Neuronal stem cell (in vitro differentiated cells): ENCODE data around the gene RTEL1.

Experiments used
- DNase-seq: peaks from one replicate; pipeline ENCODE4 v3.0.0-alpha.2; 2013; ENCODE audit warnings: low spot score
- H2AFZ ChIP-seq: one replicate; pipeline ENCODE4 v1.6.1; 2013; ENCODE audit warnings: mild to moderate bottlenecking, low read length, inconsistent platforms
- H2AK5ac ChIP-seq: 2 replicates; pipeline ENCODE4 v1.6.1; 2013; ENCODE audit warnings: low read depth, mild to moderate bottlenecking, inconsistent platforms, low read length, moderate library complexity, mixed read lengths
- H2BK120ac ChIP-seq: 2 replicates; pipeline ENCODE4 v1.6.1; 2013; ENCODE audit warnings: low read depth, mild to moderate bottlenecking, inconsistent platforms, low read length, moderate library complexity, mixed read lengths
- H2BK12ac ChIP-seq: one replicate; pipeline ENCODE4 v1.6.1; 2013; ENCODE audit warnings: low read length, inconsistent platforms
- H2BK15ac ChIP-seq: 2 replicates; pipeline ENCODE4 v1.6.1; 2013; ENCODE audit warnings: mild to moderate bottlenecking, low read length, inconsistent platforms, mixed read lengths
- H2BK5ac ChIP-seq: one replicate; pipeline ENCODE4 v1.6.1; 2013; ENCODE audit warnings: inconsistent platforms, mild to moderate bottlenecking, low read length, moderate library complexity
- H3K14ac ChIP-seq: one replicate; pipeline ENCODE4 v1.6.1; 2013; ENCODE audit warnings: low read length, inconsistent platforms
- H3K18ac ChIP-seq: 2 replicates; pipeline ENCODE4 v1.6.1; 2013; ENCODE audit warnings: low read length, inconsistent platforms
- H3K23ac ChIP-seq: 2 replicates; pipeline ENCODE4 v1.6.1; 2013; ENCODE audit warnings: low read depth, mild to moderate bottlenecking, mixed read lengths, low read length, inconsistent platforms; ENCODE audit not compliant: poor library complexity
- H3K27ac ChIP-seq: replicated peaks from 3 replicates; pipeline ENCODE4 v1.5.1; 2013; ENCODE audit warnings: low read length, inconsistent platforms
- H3K27me3 ChIP-seq, 3 experiments: 2 replicates each; pipeline ENCODE4 v1.6.1; 2013; ENCODE audit warnings: low read length in 3 of 3, mild to moderate bottlenecking in 2 of 3, inconsistent platforms in 1 of 3, low read depth in 1 of 3, mixed read lengths in 1 of 3, moderate library complexity in 1 of 3; ENCODE audit not compliant: control insufficient read depth in 3 of 3, insufficient read depth in 3 of 3
- H3K36me3 ChIP-seq, 2 donors: replicated peaks in 1 of 2; 2 replicates each; pipeline ENCODE4 v1.6.1; 2013; ENCODE audit warnings: low read length in 2 of 2; ENCODE audit not compliant: control insufficient read depth in 2 of 2, insufficient read depth in 2 of 2
- H3K4ac ChIP-seq: 2 replicates; pipeline ENCODE4 v1.6.1; 2013; ENCODE audit warnings: inconsistent platforms, mild to moderate bottlenecking, low read length, moderate library complexity
- H3K4me1 ChIP-seq, 2 donors: 1 replicate in 1 of 2; 2 replicates in 1 of 2; pipeline ENCODE4 v1.6.1; 2013; ENCODE audit warnings: low read length in 2 of 2, low read depth in 1 of 2; ENCODE audit not compliant: control insufficient read depth in 2 of 2, insufficient read depth in 1 of 2
- H3K4me2 ChIP-seq: one replicate; pipeline ENCODE4 v1.6.1; 2013; ENCODE audit warnings: mild to moderate bottlenecking, low read length, inconsistent platforms; ENCODE audit not compliant: insufficient read depth, poor library complexity, severe bottlenecking
- H3K4me3 ChIP-seq, 2 donors: 2 replicates each; pipeline ENCODE4 v1.5.1; 2013; ENCODE audit warnings: low read length in 2 of 2, mild to moderate bottlenecking in 2 of 2, inconsistent platforms in 1 of 2, moderate library complexity in 1 of 2
- H3K79me1 ChIP-seq: one replicate; pipeline ENCODE4 v1.6.1; 2013; ENCODE audit warnings: low read depth, mild to moderate bottlenecking, inconsistent platforms, low read length, moderate library complexity
- H3K9ac ChIP-seq: one replicate; pipeline ENCODE4 v1.6.1; 2013; ENCODE audit warnings: mild to moderate bottlenecking, low read depth, low read length, inconsistent platforms; ENCODE audit not compliant: poor library complexity
- H3K9me3 ChIP-seq, 2 donors: replicated peaks in 1 of 2; 2 replicates each; pipeline versions ENCODE3 to v1.6.1; 2013; ENCODE audit warnings: low read length in 2 of 2, mild to moderate bottlenecking in 2 of 2, inconsistent platforms in 1 of 2, low read depth in 1 of 2, mixed read lengths in 1 of 2, moderate library complexity in 1 of 2; ENCODE audit not compliant: control insufficient read depth in 2 of 2, insufficient read depth in 1 of 2
- H4K8ac ChIP-seq: one replicate; pipeline ENCODE4 v1.6.1; 2013; ENCODE audit warnings: low read depth, mild to moderate bottlenecking, inconsistent platforms, low read length, moderate library complexity
- H4K91ac ChIP-seq: one replicate; pipeline ENCODE4 v1.6.1; 2013; ENCODE audit warnings: low read length, low read depth, mild to moderate bottlenecking, inconsistent platforms; ENCODE audit not compliant: poor library complexity
- WGBS, 2 donors: extraction: QIAGEN DNeasy Blood & Tissue Kit; methylation state at CpG; one replicate each; pipeline ENCODE4 v1.1.7; 2013; ENCODE audit warnings: missing lambda C conversion rate in 2 of 2, mixed read lengths in 1 of 2; ENCODE audit not compliant: insufficient read length in 2 of 2, insufficient replicate concordance in 1 of 2; ENCODE audit errors: extremely low coverage in 2 of 2; 5-methylcytosine and 5-hydroxymethylcytosine counted together

RTEL1 gene

DNA sequence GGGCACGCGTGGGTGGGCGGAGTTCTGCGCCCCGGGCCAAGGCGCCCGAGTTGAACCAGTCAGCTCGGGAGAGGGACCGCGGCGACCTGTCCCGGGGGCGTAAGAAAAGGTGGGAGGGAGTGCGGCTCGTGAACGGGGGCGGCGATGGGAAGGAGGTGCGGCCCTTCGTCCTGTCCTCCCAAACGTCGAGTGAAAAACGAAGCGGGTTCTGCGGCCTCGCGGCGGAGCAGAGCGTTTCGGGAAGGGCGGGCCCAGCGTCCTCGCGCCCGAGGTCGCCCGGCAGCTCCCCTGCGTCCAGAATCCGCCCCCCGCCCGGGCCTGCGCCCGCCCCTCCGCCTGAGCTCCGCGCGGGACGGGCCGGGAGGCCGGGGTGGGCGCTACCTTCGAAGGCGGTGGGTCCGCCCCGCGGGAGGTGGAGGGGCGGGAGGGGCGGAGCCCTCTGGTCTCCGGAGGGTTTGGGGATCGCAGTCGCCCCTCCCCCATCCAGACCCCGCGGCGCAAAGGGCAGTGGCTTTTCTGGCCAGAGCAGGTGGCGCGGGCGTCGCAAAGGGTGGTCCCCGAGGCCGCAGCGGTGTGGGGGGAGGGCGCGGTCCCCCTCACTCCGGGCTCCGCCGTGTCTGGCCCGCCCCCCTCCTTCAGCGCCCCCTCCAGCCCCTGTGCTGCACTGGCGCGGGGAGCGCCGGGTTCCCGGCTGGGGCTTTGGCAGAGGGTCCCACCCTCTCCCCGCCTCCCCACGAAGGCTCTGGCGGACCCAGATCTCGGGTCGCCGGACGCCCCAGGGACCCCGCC is 5.7 kb upstream of the RTEL1 start:
- H3K9ac ChIP-seq, result peak overlapping the region; percentile 60
- no peak overlapping the region for H4K8ac ChIP-seq
- peak overlapping the region; percentile 58 for H2BK15ac ChIP-seq
- no CpG with 5 or more reads among the region's 91 CpGs for WGBS, 2 donors
- no peak for DNase-seq
- H2AFZ ChIP-seq, result peak overlapping the region; percentile 71
- peaks cover 1% of the 10 kb centered on the region for H3K79me1 ChIP-seq
- H3K23ac ChIP-seq, result peak overlapping the region; percentile 91
- no peak overlapping the region for H2BK12ac ChIP-seq
- H3K4ac ChIP-seq, result no peak overlapping the region
- peaks cover 0 to 24% of the 10 kb centered on the region in 2 donors for H3K36me3 ChIP-seq
- peak overlapping the region; percentile 93 for H3K4me2 ChIP-seq
- H3K27me3 ChIP-seq, result peaks cover 0 to 19% (median 4%) of the 10 kb centered on the region in 3 experiments
- H3K14ac ChIP-seq, result peak overlapping the region; percentile 56
- H3K4me1 ChIP-seq, result peaks cover 12 to 15% of the 10 kb centered on the region in 2 donors
- peak overlapping the region; percentile 20 for H2AK5ac ChIP-seq
- no peak overlapping the region for H4K91ac ChIP-seq
- H3K27ac ChIP-seq, result no peak overlapping the region
- H2BK120ac ChIP-seq, result peak overlapping the region; percentile 47
- no peak overlapping the region for H2BK5ac ChIP-seq
- peak overlapping the region; percentile 80 for H3K18ac ChIP-seq
- peak overlapping the region; percentile 79 to 94 for H3K4me3 ChIP-seq
- H3K9me3 ChIP-seq, result no peaks in the 10 kb centered on the region

DNA sequence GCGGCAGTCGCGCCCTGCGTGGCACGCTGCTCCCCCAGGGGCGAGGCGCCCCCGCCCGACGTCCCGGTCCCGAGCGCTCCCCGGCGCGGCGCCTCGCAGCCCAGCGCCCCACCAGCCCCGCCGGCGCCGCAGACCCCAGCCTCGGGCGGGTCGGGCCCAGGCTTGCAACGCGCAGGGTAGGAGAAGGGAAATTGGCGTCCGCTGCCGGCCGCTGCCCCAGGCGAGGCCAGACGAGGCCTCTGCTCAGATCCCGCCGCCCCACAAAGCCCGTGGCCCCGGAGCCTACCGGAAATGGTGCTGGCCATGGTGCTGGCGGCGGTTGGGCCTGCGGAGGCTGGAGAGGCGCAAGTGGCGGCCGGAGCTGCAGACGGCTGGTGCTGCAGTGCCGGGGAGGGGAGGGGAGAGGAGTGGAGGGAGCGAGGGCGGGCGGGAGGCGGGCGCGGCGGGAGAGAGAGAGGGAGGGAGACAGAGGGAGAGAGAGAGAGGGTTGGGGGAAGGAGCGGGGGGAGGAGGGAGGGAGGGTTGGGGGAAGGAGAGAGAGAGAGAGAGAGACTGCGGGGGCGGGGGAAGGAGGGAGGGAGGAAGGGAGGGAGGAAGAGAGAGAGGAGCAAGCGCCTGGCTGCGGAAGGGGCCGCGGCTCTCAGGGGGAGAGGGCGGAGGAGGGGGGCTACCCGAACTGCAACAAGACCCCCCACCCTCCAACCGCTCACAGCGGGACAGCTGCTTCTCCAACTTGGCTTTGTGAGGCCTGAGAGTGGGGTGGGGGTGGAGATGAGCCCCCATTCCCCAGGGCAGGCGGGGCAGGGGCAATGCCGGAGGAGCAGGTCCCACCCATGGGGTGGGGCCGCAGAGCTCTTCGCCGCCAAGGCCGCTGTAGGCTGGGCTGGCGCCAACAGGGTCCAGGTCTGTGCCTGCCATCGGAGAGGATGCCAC is 4.8 kb upstream of the RTEL1 start, which contains the start of gene STMN3:
STMN3 (minus strand) TSS at position 384 of the 933 bp plus-strand sequence; CDS start at position 305, 79 bp downstream.
- peak within 1 kb of the TSS; percentile 82 to 94 for H3K4me3 ChIP-seq
- no peak within 1 kb of the TSS for H2BK5ac ChIP-seq
- H2BK15ac ChIP-seq, result no peak within 1 kb of the TSS
- peaks cover 0 to 19% (median 4%) of the 10 kb centered on the region in 3 experiments for H3K27me3 ChIP-seq
- peaks cover 1% of the 10 kb centered on the region for H3K79me1 ChIP-seq
- no peak within 1 kb of the TSS for H4K91ac ChIP-seq
- peak within 1 kb of the TSS; percentile 93 for H3K4me2 ChIP-seq
- peak within 1 kb of the TSS; percentile 57 for H3K27ac ChIP-seq
- peak within 1 kb of the TSS; percentile 91 for H3K23ac ChIP-seq
- H2BK120ac ChIP-seq, result peak within 1 kb of the TSS; percentile 47
- no peaks in the 10 kb centered on the region for H3K9me3 ChIP-seq
- no peak within 1 kb of the TSS for H4K8ac ChIP-seq
- peaks cover 12 to 19% of the 10 kb centered on the region in 2 donors for H3K4me1 ChIP-seq
- peaks cover 0 to 19% of the 10 kb centered on the region in 2 donors for H3K36me3 ChIP-seq
- peak within 1 kb of the TSS; percentile 88 for H3K9ac ChIP-seq
- WGBS, 2 donors, result no CpG with 5 or more reads among the region's 73 CpGs
- peak within 1 kb of the TSS; percentile 66 for H2AK5ac ChIP-seq
- peak within 1 kb of the TSS; percentile 93 for H3K18ac ChIP-seq
- H2AFZ ChIP-seq, result peak within 1 kb of the TSS; percentile 96
- H2BK12ac ChIP-seq, result no peak within 1 kb of the TSS
- peak within 1 kb of the TSS; percentile 56 for H3K14ac ChIP-seq
- no peak within 1 kb of the TSS for H3K4ac ChIP-seq
- DNase-seq, result peak; percentile 93

DNA sequence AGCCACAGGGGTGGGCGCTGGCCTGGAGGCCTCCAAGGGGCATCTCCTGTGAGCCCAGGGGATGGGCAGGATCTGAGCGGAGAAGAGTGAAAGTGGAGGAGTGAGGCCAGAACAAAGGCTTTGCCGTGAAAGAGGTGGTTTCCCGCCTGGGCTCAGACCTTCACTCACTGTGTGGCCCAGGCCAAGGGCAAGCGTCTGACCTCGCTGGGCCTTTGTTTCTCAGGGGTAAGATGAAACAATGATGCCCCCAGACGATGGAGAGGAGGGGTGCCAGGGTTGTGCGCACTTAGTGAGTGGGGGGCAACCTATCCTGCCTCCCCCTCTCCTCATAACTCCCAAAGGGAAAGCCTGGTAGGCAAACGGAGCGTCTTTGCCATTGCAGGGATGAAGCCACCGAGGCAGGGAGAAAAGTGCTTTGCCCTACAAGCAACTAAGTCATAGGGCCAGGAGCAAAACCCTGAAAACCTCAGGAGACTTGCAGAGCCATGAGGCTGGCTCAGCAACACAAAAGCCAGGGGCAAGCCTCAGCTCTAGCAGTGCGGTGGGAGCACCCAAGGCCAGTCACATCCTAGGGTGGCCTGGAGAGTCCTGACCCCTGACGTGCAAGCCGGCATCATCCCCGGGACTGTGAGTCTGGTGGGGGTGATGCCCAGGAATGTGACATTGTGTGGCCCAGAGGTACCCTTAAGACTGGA is 4.0 kb upstream of the RTEL1 start:
- H3K14ac ChIP-seq, result no peak overlapping the region
- H2BK120ac ChIP-seq, result no peak overlapping the region
- peaks cover 17 to 23% of the 10 kb centered on the region in 2 donors for H3K4me1 ChIP-seq
- peaks cover 0 to 11% of the 10 kb centered on the region in 2 donors for H3K36me3 ChIP-seq
- peaks cover 0 to 19% (median 4%) of the 10 kb centered on the region in 3 experiments for H3K27me3 ChIP-seq
- WGBS, 2 donors, result no CpG with 5 or more reads among the region's 15 CpGs
- H3K23ac ChIP-seq, result peak overlapping the region; percentile 81
- H3K9ac ChIP-seq, result peak overlapping the region; percentile 61
- no peak overlapping the region for H4K91ac ChIP-seq
- H3K79me1 ChIP-seq, result peaks cover 1% of the 10 kb centered on the region
- no peak overlapping the region for H2BK15ac ChIP-seq
- H3K27ac ChIP-seq, result no peak overlapping the region
- no peak overlapping the region for H2BK5ac ChIP-seq
- no peak for DNase-seq
- no peak overlapping the region for H4K8ac ChIP-seq
- H3K9me3 ChIP-seq, result no peaks in the 10 kb centered on the region
- H3K18ac ChIP-seq, result peak overlapping the region; percentile 20
- H2AK5ac ChIP-seq, result peak overlapping the region; percentile 66
- no peak overlapping the region for H2BK12ac ChIP-seq
- peak overlapping the region; percentile 82 to 94 for H3K4me3 ChIP-seq
- H2AFZ ChIP-seq, result peak overlapping the region; percentile 96
- peak overlapping the region; percentile 84 for H3K4me2 ChIP-seq
- H3K4ac ChIP-seq, result no peak overlapping the region
